Measurements from ENCODE around the gene CENPO.
"Not testable (repeated sequence)": the region's sequence is repeated elsewhere in the genome, so short reads cannot be mapped to it uniquely, and the experiment has no call there.

CENPO gene

DNA sequence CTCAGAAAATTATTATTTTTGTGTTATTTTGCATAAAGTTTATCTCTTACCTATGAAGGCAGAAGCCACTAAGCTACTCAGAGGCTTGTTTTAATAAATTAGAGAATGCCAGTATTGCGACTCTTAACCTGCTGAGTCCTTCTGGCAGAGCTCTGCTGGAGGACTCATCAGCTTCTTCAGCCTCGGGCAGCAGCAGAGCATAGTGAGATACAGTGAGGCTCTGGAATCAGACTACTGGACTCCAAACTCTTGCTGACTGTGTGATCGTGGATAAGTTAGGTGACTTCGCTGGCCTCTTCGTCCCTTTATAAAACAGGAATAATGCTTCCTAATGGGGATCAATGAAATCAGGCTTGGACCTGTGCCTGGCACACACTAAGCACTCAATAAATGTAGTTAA is 1.8 kb upstream of the CENPO start:
- DNase-seq: no peak

DNA sequence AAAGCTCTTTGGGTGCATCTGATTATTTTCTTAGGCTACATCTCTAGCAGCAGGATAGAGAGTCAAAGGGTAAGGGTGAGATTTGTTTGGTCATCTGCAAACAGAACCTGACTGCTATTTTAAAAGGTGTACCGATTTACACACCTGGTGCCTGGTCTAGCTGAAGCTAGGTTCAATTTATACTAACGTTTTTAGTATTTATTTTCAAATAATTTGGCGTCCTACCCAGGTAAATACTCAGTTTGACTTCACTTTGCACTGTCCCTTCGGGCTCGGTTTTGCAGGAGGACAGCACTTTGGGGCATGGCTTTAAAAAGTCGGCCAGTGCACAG is 717 bp upstream of the CENPO start:
- no peak for DNase-seq

DNA sequence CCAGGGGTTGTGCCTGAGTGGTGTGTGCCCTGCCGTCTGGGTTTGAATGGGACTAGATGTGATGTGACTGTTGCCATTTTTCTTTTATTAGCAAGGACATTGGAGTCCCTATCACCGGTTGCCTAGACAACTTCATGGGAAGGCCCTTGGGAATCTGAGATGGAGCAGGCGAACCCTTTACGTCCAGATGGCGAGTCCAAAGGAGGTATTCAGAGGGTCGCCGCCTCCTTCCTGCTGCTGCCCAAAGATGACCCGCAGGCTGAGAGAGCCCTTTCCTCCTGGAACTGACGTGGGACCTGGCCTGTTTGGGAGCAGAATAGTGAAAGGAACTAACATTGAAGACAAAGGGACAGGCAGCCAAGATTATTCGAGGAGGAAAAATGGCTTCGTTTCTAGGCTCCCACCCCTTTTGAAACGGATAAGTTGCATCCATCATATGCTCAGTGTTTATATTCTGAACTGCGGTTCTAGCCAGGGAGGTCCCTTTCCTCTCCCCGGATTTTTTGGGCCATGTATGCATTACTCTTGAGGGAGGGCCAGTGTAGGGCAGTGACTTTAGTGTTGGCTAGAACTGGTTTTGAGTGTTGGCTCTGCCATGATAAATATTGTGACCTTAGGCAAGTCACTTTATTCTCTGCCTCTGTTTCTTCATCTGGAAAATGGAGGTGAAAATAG is 673 bp downstream of the CENPO start:
- DNase-seq: no peak

DNA sequence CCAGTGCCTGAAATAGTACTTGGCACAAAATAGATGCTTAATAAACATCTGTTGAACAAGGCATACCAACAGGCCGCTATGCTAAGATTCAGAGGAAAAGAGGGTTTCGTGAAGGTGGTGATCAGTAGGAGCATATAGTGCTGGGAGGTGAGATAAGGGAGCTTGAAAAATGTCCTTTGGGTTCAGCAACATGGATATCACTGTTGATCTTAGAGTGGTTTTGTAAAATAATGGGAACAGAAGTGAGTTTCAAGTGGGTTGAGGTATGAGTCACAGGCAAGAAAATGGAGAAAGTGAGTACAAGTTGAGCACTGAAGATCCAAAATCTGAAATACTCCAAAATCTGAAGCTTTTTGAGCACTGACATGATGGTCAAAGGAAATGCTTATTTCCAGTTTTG is 4.4 kb downstream of the CENPO start:
- no peak for DNase-seq

DNA sequence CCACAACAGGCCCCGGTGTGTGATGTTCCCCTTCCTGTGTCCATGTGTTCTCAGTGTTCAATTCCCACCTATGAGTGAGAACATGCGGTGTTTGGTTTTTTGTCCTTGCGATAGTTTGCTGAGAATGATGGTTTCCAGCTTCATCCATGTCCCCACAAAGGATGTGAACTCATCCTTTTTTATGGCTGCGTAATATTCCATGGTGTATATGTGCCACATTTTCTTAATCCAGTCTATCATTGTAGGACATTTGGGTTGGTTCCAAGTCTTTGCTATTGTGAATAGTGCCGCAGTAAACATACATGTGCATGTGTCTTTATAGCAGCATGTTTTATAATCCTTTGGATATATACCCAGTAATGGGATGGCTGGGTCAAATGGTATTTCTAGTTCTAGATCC is 7.3 kb downstream of the CENPO start:
- not testable (repeated sequence) for DNase-seq

DNA sequence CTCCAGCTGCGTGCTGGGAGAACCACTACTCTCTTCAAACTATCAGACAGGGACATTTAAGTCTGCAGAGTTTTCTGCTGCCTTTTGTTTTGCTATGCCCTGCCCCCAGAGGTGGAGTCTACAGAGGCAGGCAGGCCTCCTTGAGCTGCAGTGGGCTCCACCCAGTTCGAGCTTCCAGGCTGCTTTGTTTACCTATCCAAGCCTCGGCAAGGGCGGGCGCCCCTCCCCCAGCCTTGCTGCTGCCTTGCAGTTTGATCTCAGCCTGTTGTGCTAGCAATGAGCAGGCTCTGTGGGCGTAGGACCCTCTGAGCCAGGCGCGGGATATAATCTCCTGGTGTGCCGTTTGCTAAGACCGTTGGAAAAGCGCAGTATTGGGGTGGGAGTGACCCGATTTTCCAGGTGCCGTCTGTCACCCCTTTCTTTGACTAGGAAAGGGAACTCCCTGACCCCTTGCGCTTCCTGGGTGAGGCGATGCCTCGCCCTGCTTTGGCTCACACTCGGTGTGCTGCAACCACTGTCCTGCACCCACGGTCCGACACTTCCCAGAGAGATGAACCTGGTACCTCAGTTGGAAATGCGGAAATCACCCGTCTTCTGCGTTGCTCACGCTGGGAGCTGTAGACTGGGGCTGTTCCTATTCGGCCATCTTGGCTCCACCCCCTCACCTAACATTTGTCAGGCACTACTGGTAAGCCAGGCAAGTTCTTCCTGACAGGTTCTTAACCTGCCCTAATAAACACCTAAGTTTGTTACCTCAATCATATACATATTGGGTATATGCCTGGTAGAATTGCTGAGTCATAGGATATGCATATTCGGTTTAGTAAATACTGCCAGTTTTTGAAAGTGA is 12.8 kb downstream of the CENPO start:
- DNase-seq: not testable (repeated sequence)

DNA sequence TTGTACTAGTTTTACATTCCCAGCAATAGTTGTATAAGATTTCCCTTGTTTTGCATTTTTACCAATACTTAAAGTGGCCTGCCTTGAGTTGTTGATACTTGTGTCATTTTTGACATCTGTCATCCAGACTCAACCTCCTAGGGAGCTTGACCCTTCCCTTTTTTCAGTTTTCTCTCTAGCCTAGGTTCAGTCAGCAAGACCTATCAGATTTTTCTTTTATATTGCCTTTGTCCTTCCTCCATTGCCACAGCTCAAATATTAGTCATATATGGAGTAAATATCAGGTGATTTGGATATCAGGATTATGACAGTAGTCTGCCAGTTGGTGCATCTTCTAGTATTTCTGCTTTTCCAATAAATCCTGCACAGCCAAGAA is 13.4 kb downstream of the CENPO start:
- DNase-seq: no peak

DNA sequence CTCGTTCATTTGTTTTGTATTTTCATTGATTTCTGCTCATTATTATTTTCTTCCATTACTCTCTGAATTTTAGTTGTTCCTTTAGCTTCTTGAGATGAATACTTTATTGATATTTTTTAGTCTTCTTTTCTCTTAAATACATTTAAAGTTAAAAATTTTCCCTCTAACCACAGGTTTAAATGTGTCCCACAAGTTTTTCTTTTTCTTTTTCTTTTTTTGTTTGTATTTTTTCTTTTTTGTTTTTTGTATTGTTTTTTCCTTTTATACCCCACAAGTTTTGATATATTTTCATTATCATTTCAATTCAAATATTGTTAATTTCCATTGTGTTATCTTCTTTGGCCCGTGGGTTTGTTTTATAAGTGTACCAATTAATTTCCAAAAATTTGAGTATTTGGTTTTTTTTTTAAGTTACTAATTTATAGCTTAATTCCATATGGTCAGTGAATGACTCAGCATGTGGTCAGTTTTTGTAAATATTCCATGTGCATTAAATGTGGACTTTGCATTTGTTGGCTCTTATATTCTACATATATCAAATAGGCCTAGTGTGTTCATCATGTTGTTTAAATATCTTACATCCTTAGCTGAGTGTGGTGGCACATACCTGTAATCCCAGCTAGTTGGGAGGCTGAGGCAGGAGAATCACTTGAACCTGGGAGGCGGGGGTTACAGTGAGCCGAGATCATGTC is 16.2 kb downstream of the CENPO start:
- DNase-seq: no peak

DNA sequence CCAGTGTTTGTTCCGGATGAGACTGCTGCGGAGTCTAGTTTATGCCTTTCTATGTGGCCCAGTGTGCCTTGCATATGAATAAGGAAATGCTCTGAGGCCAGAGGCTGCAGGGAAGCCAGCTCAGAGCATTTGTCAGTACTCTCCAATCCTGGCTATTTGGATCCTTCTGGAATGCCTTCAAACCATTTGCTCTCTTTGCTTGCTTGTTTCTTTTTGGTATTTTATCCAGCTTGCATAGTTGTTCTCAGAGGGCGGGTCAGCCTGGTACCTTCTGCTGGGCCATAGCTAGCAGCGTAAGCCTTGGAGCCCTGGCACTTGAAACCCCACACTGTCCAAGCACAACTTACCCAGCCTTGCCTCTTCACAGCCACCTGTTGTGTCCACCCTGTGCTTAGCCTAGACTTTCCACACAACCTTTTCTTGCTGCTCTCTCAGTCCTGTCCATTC is 20.5 kb downstream of the CENPO start:
- DNase-seq: no peak

DNA sequence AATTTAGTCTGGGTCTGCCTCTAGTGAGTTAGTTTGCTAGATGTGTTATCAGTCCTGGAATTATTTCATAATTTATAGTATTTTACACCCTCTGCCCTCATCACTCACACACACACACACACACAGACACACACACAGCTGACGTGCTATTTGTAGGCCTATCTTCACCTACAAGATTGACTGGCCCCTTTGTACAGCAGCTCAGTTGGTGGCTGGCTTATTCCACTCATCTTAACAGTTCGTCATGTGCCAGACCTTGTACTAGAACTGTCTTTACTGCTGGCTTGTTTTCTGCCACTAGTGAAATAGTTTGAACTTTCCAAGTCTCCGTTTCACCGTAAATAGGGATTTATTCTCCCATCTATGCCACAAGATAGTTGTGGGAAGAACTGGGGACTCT is 21.3 kb downstream of the CENPO start:
- DNase-seq: no peak

DNA sequence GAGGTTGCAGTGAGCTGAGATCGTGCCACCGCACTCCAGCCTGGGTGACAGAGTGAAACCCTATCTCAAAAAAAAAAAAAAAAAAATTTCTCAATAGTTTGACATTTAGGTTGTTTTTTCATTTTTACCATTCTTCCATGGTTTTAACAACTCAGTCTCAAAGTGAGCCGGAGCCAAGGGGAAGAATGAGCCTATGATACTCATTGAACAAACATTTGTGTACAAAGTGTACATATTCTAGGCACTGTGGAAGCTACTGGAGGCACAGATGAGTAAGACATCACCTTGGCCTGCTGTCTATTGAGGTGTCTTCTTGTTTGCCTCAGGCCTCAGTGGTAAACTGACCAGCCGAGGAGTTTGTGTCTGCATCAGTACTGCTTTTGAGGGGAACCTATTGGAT is 21.9 kb downstream of the CENPO start:
- DNase-seq: no peak

DNA sequence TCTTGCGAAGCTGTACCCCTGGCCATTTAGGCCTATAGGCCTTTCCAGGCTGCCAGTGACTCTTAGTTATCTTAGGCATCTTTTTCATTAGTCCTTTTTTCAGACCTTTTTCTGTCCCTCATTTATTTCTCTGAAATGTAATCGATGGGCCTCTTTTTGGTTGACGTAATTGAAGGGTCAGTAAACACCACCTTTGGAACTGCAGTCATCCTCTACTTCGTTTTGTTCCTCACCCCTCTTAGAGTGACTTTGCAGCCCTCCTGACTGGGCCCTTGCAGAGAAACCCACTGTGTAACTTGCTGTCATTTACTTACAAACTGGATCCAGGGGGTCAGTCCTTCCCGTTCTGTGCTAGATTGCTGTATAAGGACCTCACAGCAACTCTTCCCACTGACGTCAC is 23.2 kb downstream of the CENPO start:
- no peak for DNase-seq

DNA sequence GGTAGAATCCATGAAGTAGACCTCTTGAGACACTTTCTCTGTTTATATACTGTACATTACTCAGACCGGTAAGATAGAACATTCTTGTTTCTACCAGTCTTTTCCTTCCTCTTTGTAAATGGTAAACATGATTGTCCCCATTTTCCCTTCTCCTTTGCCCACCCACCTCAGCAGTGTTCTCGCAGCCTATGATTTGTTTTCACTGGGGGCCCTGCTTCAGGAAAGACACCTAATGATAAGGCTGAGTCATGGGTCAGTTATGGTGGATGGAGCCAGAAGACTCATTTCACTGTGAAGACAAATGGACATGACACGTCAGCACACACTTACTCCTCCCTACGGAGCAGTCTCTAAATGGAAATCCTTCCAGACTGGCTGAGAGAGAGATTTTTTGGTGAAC is 23.7 kb downstream of the CENPO start:
- no peak for DNase-seq

DNA sequence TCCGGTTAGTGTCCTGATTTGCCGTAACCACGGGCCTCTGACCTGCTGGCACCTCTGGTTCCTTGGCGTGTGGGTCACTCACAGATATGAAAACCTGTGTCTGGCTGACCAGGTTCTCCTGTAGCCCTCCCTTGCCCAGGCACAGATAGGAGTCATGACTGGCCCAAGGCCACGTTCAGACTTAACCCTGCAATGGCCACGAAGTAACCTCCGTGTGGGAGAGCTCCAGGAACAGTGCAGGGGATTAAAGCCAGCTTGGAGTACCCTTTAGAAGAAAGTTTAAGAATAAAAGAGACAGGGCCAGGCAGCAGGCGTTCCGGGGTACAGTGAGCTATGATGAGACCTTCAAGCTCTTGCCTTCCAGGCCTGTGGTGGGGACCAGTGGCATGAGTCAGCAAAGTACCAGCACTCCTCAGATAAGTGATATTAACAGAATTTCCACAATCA is 25.5 kb downstream of the CENPO start:
- no peak for DNase-seq

DNA sequence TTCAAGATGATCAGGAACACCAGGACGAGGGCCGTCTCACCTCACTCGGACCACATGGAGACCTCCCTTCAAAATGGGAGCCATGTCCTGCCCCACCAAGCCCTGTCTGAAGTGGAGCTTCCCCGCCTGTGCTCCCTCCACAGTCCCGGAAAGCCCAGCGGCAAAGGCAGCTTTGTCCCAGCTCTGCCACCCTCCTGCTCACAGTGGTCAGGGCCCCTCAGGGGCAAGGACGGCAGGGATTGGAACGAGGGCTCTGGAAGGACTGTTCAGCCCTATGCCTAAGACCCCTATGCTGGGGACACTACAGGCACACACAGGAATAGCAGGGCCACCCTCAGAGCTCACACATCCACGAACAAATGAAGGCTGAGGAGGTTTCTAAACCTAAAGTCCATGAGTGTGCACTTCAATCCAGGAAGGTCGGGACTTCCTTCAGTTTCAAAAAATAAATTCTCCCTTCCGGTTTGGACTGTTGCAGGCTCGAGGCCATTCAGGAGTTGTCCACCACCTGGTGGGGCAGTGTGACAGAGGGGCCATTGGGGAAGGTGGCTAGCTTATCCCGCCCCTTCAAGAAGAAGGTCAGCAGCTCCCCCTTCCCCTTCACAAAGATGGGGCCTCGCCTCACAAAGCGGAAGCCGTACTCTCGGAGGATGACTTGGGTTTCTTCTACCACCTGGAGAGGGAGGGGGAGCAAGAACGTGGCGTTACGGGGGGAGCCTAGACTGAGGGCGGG is 26.4 kb downstream of the CENPO start:
- DNase-seq: no peak

DNA sequence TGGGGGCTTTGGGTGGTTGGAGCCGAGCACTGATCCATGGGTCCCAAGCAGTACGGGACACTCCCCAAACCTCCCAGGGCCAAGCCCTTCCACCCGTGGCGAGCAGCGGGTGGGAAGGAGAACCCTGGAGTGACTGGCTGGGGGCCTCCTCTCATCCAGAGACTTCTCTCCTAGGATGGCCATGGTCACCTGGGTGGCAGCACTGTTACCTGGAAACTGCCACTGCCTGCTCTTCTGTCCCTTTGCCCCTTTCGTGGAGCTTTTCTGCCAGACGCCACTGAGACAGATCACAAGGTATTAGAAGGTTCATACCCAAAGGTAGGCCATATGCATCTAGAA is 26.9 kb downstream of the CENPO start:
- DNase-seq: no peak

DNA sequence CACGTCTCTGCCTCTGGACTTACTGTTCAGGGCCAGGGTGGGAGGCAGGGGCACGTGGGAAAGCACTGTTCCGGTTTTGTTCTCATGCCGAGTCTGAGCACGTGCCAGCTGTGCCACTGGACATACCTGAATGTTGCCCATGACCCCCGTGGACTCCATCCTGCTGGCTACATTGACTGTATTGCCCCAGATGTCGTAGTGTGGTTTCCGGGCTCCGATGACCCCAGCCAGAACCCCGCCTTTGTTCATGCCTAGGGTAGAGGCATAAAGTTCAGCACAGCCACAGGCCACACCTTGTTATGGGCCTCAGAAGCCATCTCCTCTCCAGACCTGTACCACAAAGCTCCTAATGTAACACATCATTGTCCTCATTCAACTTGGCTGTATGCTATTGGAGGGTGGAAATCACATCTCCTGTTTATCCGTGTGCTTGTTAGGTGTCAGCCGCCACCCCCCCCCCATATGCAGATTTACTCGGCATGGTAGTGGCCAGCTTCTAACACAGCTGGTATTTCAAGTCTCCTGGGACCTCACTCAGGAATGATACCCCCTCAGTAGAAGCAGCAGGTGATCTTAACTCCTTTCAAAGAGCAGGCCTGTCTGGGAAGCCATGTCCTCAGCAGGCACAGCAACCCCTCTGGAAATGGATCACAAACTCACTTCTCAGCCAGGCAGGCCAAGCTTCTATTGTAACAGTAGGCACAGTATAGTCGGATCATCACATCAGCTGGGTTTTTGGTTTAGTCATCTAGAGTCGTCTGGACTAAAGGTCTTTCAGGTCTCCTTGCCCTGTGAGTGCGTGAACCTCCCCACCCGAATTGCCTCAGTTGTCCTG is 27.6 kb downstream of the CENPO start:
- no peak for DNase-seq

DNA sequence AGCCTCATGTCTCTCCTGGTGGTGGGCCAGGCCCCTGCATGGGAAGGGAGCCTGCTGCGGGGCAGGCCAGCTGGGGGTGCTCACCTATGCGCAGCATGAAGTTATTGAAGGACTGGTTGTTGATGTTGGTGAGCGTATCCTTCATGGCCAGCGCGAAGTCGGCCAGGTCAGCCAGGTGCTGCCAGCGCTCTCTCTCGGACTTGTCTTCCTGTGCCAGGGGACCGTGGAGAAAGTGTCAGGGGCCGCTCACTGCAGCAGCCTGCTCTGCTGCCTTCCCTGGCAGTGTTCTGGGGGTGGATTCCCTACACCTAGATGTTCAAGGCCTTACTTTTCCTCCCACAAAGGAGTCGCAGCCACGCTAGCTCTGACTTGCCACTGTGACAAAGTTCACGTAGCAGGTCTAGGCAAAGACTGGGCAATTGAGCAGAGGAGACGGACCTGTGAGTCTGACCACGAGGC is 28.2 kb downstream of the CENPO start:
- DNase-seq: no peak

DNA sequence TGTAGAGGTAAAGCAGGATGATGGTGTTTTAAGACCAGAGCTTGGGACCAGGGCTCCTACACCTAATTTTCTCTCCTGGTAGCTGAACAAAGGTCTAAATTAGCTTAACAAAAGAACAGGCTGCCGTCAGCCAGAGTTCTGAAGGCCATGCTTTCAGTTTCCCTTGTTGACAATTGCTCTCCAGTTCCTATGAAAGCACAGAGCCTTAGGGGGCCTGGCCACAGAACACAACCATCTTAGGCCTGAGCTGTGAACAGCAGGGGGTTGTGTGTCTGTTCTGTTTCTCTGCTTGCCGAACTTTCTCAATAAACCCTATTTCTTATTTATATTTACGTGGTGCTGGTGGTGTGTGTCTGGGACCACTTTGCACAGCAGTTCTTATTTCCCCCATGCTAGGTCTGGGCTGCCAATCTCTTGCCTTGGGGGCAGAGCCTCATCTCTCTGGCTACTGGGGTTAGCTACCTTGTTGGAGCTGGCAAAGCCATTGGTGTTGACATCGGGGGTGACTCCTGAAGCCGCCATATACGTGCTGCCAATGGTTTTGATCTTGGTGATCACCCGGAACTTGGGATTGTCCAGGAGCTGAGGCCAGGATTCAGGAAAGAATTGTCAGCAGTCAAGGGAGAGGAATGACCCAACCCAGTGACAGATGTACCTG is 29.0 kb downstream of the CENPO start:
- no peak for DNase-seq

DNA sequence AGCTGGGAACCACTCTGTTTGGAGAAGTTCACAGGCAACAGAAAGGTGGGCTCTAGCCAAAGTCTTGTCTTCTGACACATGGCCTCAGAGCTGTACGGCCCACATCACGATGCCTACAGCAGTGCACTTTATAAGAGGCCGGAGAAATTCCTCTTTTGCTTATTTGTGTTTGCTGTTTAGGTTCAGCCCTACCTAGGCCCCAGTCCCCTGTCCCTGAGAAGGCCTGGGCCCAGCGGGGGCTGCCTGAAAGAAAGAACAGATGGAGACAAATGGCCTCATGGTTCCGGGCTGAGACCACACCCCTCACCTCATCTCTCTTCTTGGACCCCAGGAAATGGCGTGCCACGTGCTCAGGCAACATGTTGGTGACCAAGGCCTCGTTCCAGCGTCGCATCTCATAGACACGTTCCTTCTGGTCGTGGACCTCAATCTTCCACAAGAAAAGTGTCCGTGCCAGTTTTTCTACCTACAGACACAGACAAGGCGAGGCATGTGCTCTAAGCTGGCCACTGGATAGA is 30.9 kb downstream of the CENPO start:
- no peak for DNase-seq

Measured in stimulated activated naive CD4-positive, alpha-beta T cell treated with Interleukin-2 at 50 U/mL for 16 hours (primary cell).